WTC11 (cell line): Measurements from ENCODE around the gene SLC25A48. TPM values are rescaled to one million over a fixed set of nuclear protein-coding genes. Genes with fewer than 3 reads are reported as not detected.

ENCODE experiments used
- ATAC-seq: fragments of 200-7000 bp; cut with Tn5 transposase; 2 replicates; pipeline ENCODE4 v1.10.0; 2021; ENCODE audit warnings: mild to moderate bottlenecking, moderate library complexity
- CTCF ChIA-PET: fragments of 300-600 bp; sonication (Branson Sonifier 250); formaldehyde crosslinking; loops from one replicate; lab custom pipeline; 2021; ENCODE audit warnings: antibody characterized with exemption; lab: Charles Lee
- POLR2A ChIA-PET: fragments of 350-600 bp; sonication (Branson Sonifier 250); formaldehyde crosslinking; loops from one replicate; lab custom pipeline; 2021; ENCODE audit warnings: antibody characterized with exemption; lab: Charles Lee
- DNase-seq: peaks from one replicate; pipeline ENCODE4 v3.0.0; 2021; ENCODE audit warnings: low spot score
- H3K27ac Mint-ChIP-seq: 2 replicates; pipeline ENCODE4 v1.8.0; 2021; ENCODE audit warnings: mixed read lengths
- H3K27me3 Mint-ChIP-seq: 2 replicates; pipeline ENCODE4 v1.8.0; 2021; ENCODE audit warnings: low read depth, mild to moderate bottlenecking, moderate library complexity, mixed read lengths
- H3K36me3 Mint-ChIP-seq: 2 replicates; pipeline ENCODE4 v1.8.0; 2021; ENCODE audit warnings: mixed read lengths
- H3K4me1 Mint-ChIP-seq: 2 replicates; pipeline ENCODE4 v1.8.0; 2022; ENCODE audit warnings: mixed read lengths
- H3K4me3 Mint-ChIP-seq: 2 replicates; pipeline ENCODE4 v1.8.0; 2021; ENCODE audit warnings: mild to moderate bottlenecking, moderate library complexity, mixed read lengths
- H3K9me3 Mint-ChIP-seq: 2 replicates; pipeline ENCODE4 v1.8.0; 2021; ENCODE audit warnings: mixed read lengths
- AR ChIP-seq: fragments of 250-450 bp; sonication (Bioruptor Pico); IDR thresholded peaks from 2 replicates; pipeline ENCODE4 v1.9.0; 2021; ENCODE audit warnings: mild to moderate bottlenecking
- CDX4 ChIP-seq: fragments of 250-450 bp; sonication (Bioruptor Pico); IDR thresholded peaks from 2 replicates; pipeline ENCODE4 v1.9.0; 2021; ENCODE audit warnings: moderate library complexity, mild to moderate bottlenecking, inconsistent platforms, borderline replicate concordance
- CREM ChIP-seq: sonication (generic); formaldehyde crosslinking; IDR thresholded peaks from 2 replicates; pipeline ENCODE4 v1.8.1; 2022; ENCODE audit warnings: mild to moderate bottlenecking, missing genetic modification reagents, moderate library complexity
- E2F4 ChIP-seq: sonication (generic); formaldehyde crosslinking; IDR thresholded peaks from 2 replicates; pipeline ENCODE4 v1.8.1; 2022; ENCODE audit warnings: low read depth, mild to moderate bottlenecking, moderate library complexity, missing genetic modification reagents, borderline replicate concordance
- ESRRA ChIP-seq: sonication (generic); formaldehyde crosslinking; IDR thresholded peaks from 2 replicates; pipeline ENCODE4 v1.8.1; 2022; ENCODE audit warnings: mild to moderate bottlenecking, missing genetic modification reagents, borderline replicate concordance
- FOXP1 ChIP-seq: sonication (generic); formaldehyde crosslinking; IDR thresholded peaks from 2 replicates; pipeline ENCODE4 v1.8.0; 2022; ENCODE audit warnings: missing genetic modification reagents, mild to moderate bottlenecking, moderate library complexity, borderline replicate concordance
- FOXP4 ChIP-seq: sonication (generic); formaldehyde crosslinking; IDR thresholded peaks from 2 replicates; pipeline ENCODE4 v1.8.0; 2022; ENCODE audit warnings: mild to moderate bottlenecking, missing genetic modification reagents
- IRF1 ChIP-seq: sonication (generic); formaldehyde crosslinking; IDR thresholded peaks from 2 replicates; pipeline ENCODE4 v1.8.0; 2023; ENCODE audit warnings: missing genetic modification reagents
- JAZF1 ChIP-seq: fragments of 250-450 bp; sonication (Bioruptor Pico); IDR thresholded peaks from 2 replicates; pipeline ENCODE4 v1.9.0; 2021; ENCODE audit warnings: moderate library complexity, mild to moderate bottlenecking, inconsistent platforms
- KAT7 ChIP-seq: sonication (generic); formaldehyde crosslinking; IDR thresholded peaks from 2 replicates; pipeline ENCODE4 v1.8.1; 2023; ENCODE audit warnings: missing genetic modification reagents, mild to moderate bottlenecking, borderline replicate concordance
- NFATC4 ChIP-seq: fragments of 250-450 bp; sonication (Bioruptor Pico); IDR thresholded peaks from 2 replicates; pipeline ENCODE4 v1.9.0; 2021; ENCODE audit warnings: mild to moderate bottlenecking
- NFE2L1 ChIP-seq: sonication (generic); formaldehyde crosslinking; IDR thresholded peaks from 2 replicates; pipeline ENCODE4 v1.8.1; 2023; ENCODE audit warnings: missing genetic modification reagents
- NR1H2 ChIP-seq: sonication (generic); formaldehyde crosslinking; IDR thresholded peaks from 2 replicates; pipeline ENCODE4 v1.9.0; 2021; ENCODE audit warnings: mild to moderate bottlenecking, moderate library complexity, missing genetic modification reagents
- SMAD4 ChIP-seq: sonication (generic); formaldehyde crosslinking; IDR thresholded peaks from 2 replicates; pipeline ENCODE4 v1.8.0; 2022; ENCODE audit warnings: mild to moderate bottlenecking, missing genetic modification reagents
- TP53 ChIP-seq: sonication (generic); formaldehyde crosslinking; IDR thresholded peaks from 2 replicates; pipeline ENCODE4 v1.8.1; 2023; ENCODE audit warnings: mild to moderate bottlenecking, missing genetic modification reagents
- USF1 ChIP-seq: sonication (generic); formaldehyde crosslinking; IDR thresholded peaks from 2 replicates; pipeline ENCODE4 v1.8.0; 2022; ENCODE audit warnings: mild to moderate bottlenecking, missing genetic modification reagents
- ZMAT4 ChIP-seq: fragments of 250-450 bp; sonication (Bioruptor Pico); IDR thresholded peaks from 2 replicates; pipeline ENCODE4 v1.9.0; 2021; ENCODE audit warnings: mild to moderate bottlenecking
- ZNF281 ChIP-seq: sonication (generic); formaldehyde crosslinking; IDR thresholded peaks from 2 replicates; pipeline ENCODE4 v1.8.0; 2023; ENCODE audit warnings: mild to moderate bottlenecking, missing genetic modification reagents
- ZNF416 ChIP-seq: fragments of 250-450 bp; sonication (Bioruptor Pico); IDR thresholded peaks from 2 replicates; pipeline ENCODE4 v1.9.0; 2021; ENCODE audit warnings: mild to moderate bottlenecking, inconsistent platforms
- ZNF512 ChIP-seq: sonication (generic); formaldehyde crosslinking; IDR thresholded peaks from 2 replicates; pipeline ENCODE4 v1.8.1; 2022; ENCODE audit warnings: missing genetic modification reagents, borderline replicate concordance
- ZSCAN18 ChIP-seq: fragments of 250-450 bp; sonication (Bioruptor Pico); IDR thresholded peaks from 2 replicates; pipeline ENCODE4 v2.1.2; 2022; ENCODE audit warnings: mild to moderate bottlenecking, moderate library complexity
- total RNA-seq: library from RNA; stranded (reverse); gene quantifications from 3 replicates; pipeline ENCODE4 v1.2.3, GENCODE V29; 2021

Gene SLC25A48
- total RNA-seq, 1 experiment from 2014 or later, result 1.1 TPM

- TF ChIP-seq ZSCAN18 (no peak), E2F4 (no peak), NFATC4 (CRISPR knock-in tag) (no peak), CREM (CRISPR knock-in tag) (no peak)
- TF ChIP-seq, all 79 proteins: peak for 0
These were observed 50.6 kb downstream of the SLC25A48 start (continued) for GRCh38 chr5:135885031-135885430.

GRCh38 chr5:135886136-135886535, 51.7 kb downstream of the SLC25A48 start:
- POLR2A ChIA-PET, result interaction anchor here (0.6 kb wide), 1 partner anchor 168 kb away, joined by 3 read pairs; no protein-coding TSS in a partner anchor
- no peak for TF ChIP-seq ZNF281
- TF ChIP-seq CDX4 (CRISPR knock-in tag), result no peak
- no peak for TF ChIP-seq AR (CRISPR knock-in tag)
- no peak for TF ChIP-seq NR1H2
- no peak for TF ChIP-seq FOXP1 (CRISPR knock-in tag)
- TF ChIP-seq IRF1 (CRISPR knock-in tag), result no peak
- no peak for TF ChIP-seq NFE2L1 (CRISPR knock-in tag)
- TF ChIP-seq FOXP4 (CRISPR knock-in tag), result no peak
- TF ChIP-seq TP53 (CRISPR knock-in tag), result no peak
- TF ChIP-seq SMAD4, result no peak
- no peak for TF ChIP-seq ZNF512
- TF ChIP-seq USF1 (CRISPR knock-in tag), result no peak
- no peak for TF ChIP-seq ZNF416 (CRISPR knock-in tag)
- no peak for TF ChIP-seq JAZF1 (CRISPR knock-in tag)
- no peak for TF ChIP-seq ESRRA
- TF ChIP-seq KAT7 (CRISPR knock-in tag), result no peak
- no peak for TF ChIP-seq ZMAT4 (CRISPR knock-in tag)

More at GRCh38 chr5:135886136-135886535, 51.7 kb downstream of the SLC25A48 start:
- CTCF ChIA-PET, result interaction anchor here (0.6 to 1.1 kb wide), 4 partner anchors 124 to 332 kb away, joined by 3 to 5 read pairs (median 4); no protein-coding TSS in a partner anchor
- Mint-ChIP-seq H3K9me3 (no peaks in the 10 kb centered on the region), H3K36me3 (no peaks in the 10 kb centered on the region), H3K4me1 (peaks cover 26% of the 10 kb centered on the region), H3K27ac (no peak overlapping the region), H3K4me3 (no peak overlapping the region), H3K27me3 (peaks cover 26% of the 10 kb centered on the region)
- DNase-seq, result no peak
- no peak for ATAC-seq
